ENCODE data around the gene TBL1XR1.
"Not testable (repeated sequence)": the region's sequence is repeated elsewhere in the genome, so short reads cannot be mapped to it uniquely, and the experiment has no call there.

TBL1XR1 gene

DNA sequence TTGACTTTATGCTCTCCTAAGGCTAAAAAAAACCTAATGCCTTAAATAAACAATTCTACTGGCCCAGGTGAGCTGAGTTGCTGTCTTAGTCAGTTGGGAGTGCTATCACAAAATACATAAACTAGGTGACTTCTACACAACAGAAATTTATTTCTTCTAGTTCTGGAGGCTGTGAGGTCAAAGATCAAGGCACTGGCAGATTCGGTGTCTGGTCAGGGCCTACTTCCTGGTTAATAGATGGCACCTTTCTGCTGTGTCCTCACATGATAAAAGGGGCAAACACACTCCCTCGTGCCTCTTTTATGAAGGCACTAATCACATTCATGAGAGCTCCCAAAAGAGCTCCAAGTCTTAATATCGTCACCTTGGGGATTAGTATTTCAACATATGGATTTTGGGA, 11.5 kb upstream of the TBL1XR1 start:
- no peak for DNase-seq (ENCODE audit: low read depth in 1 of 2, low spot score in 1 of 2)

- no peak for DNase-seq (ENCODE audit: low read depth in 1 of 2, low spot score in 1 of 2)
These were observed 10.9 kb upstream of the TBL1XR1 start for GRCh38 chr3:177208223-177208622.

GRCh38 chr3:177206936-177207335, 9.7 kb upstream of the TBL1XR1 start:
- no peak for DNase-seq (ENCODE audit: low read depth in 1 of 2, low spot score in 1 of 2)

- no peak for DNase-seq (ENCODE audit: low read depth in 1 of 2, low spot score in 1 of 2)
These were observed 6.6 kb upstream of the TBL1XR1 start for GRCh38 chr3:177203689-177204395.

- not testable (repeated sequence) for DNase-seq (ENCODE audit: low read depth in 1 of 2, low spot score in 1 of 2)
These were observed 5.7 kb upstream of the TBL1XR1 start for GRCh38 chr3:177203016-177203415.

DNA sequence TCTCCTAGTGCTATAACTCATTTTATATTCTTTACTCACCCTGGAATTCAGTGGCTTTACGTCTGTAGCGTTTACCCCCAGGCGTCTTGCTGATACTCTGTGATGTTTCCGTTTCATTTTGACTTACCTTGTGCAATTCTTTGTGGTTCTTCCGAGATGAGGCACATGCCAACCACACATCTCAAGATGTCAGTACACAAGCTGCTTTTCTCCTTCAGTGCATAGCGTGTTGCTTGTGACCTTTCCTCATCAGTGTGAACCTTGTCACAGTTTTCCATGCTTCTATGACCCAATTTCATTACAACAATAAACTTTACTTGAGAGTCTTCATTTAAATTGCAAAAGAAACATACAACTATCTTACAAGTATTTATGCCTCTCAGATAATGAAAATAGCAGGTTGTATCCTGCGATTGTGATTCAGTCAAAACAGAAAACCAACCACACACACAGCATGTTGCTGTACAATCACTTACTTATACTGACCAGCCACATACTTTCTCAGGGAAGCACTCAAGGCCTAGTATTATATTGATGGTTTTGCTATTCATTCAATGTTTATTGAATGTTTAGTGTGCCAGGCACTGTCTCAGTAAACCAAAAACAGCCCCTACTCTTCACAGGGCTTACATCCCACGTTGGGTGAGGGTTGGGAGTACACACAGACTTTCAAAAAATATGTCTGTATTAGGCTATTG, 4.6 kb upstream of the TBL1XR1 start:
- DNase-seq (ENCODE audit: low read depth in 1 of 2, low spot score in 1 of 2): peak in 1 of 2 donors; percentile 35

DNA sequence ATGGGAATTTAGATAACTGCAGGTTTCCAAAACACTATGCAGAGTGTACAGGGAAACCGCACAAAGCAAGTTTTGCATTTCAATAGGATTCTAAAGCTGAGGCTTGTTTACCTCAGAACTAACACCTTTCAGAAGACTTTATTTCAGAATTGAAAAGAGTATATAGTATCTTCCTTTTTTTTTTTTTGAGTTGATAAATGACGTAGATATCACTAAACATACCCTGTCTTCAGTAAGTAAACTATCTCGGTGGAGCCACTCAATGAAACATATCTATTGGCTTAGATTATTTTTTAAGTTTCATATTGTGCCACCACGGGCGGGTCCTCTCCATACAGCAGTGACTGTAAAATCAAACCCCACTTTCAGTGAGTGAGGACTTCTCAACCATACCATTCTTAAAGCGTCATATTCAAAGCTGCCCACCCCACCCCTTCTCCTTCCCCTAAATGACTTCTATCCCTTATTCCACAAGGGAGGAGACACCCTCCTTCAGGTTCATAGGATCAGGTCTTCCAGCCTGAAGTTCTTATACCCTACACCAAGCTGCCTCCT, 2.0 kb upstream of the TBL1XR1 start:
- no peak for DNase-seq (ENCODE audit: low read depth in 1 of 2, low spot score in 1 of 2)

DNA sequence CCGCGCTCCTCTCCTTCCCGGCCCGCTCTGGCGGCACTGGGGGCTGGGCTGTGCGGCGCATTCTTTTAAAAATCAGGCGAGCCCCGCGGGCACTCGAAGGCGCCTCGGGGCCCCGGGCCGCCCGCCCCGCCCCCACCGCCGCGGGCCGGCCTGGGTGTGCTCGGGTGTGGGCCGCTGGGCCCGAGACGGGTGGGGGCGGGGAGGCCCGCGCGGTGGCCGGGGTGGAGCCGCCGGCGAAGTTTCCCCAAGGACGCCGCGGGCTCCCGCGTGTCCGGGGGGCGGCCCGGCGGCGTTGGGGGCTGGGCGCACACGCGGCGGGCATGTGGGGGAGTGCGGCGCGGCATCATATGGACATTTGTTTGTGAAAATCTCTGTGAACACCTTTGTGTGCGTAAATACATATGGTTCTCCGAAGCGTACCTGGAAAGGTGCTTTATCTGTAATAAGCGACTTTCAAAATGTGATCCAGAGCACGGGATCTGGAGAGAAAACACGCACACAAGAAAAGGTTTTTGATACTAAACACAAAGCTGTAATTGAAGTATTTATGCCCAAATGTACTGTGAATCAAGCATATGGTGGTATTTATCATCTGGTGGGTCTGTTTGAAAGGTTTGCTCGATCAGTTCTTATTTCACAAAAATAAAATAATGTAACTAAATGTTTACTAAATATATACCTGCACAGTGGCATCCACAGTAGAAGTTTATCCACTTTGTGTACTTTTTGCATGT, 612 bp upstream of the TBL1XR1 start:
- DNase-seq (ENCODE audit: low read depth in 1 of 2, low spot score in 1 of 2): no peak

DNA sequence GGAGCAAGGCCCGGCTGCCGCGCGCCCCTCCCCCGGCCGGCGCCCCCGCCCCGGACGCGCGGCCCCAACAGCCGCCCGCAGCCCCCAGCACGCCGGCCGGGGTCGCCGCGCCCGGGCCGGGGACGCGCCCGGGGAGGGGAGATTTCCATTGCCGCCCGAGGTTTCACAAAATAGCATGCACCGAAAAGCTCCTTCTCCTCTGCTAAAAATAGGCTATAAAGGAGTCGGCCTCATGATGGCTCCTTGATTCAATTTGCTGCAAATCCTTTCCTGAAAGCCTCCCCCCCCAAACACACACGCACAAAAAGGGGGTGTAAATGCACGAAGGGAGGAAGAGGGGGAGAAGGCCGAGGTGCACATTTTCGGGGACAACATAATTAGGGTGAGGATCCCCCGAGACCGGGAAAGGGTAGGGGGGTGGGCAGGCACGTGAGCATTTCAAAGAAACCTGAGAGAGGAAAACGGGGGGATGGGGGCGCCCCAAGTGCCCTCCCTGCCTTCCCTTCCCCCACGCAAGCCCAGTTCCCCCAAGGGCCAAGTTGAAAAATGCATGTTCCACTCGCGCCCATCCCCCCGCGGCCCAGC, 734 bp downstream of the TBL1XR1 start:
- peak in 1 of 2 donors; percentile 27 for DNase-seq (ENCODE audit: low read depth in 1 of 2, low spot score in 1 of 2)

DNA sequence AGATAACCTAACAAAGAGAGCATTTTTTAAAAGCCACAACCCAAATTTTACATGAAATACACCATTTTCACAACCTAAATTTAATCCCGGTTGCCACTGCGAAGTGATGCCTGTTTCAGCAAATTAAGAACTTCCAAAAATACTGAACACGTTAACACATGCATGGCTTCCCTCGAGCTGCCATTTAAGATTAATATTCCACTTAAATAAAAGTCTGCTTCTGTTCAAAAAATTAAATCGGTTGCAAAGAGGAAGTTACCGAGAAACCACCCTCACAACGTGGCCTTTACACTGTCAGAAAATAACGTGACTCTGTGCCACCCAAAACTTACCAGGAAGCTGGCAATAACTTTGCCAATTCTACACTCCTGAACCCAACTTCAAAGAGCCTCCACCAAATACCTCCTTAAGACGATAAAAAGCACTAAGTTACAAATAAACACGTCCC, 1.2 kb downstream of the TBL1XR1 start:
- no peak for DNase-seq (ENCODE audit: low read depth in 1 of 2, low spot score in 1 of 2)

DNA sequence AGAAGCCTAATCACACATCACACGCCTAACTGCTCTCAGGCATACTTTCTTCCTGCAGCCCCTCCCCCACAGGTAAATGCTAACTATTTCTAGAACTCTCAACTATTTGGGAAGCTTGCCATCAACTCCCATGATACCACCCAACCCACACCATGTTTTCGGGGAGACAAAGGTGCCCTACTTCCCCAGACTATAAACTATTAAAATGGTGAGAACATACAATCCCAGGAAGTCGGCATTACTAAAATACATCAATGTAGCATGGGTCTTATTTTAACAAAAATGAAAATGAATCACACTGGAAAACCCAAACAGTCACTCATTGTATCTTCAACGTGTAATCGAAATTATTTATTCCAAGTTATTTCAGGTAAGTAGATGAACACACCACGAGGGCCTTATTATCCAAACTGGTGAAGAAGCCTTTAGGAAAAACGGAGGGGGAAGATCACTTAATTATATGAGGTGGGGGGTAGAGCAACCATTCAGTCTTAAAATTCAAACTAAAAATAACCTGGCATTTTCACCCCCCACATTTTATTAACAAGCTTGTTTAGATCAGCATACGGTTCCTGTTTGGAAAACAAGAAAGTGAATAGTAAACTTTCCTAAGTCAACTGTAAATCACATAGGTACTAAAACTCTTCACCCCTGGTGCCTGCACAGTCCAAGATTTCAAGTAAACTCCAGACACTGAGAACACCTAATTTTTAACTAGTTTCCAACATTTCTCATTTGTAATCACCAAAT, 1.9 kb downstream of the TBL1XR1 start:
- no peak for DNase-seq (ENCODE audit: low read depth in 1 of 2, low spot score in 1 of 2)

DNA sequence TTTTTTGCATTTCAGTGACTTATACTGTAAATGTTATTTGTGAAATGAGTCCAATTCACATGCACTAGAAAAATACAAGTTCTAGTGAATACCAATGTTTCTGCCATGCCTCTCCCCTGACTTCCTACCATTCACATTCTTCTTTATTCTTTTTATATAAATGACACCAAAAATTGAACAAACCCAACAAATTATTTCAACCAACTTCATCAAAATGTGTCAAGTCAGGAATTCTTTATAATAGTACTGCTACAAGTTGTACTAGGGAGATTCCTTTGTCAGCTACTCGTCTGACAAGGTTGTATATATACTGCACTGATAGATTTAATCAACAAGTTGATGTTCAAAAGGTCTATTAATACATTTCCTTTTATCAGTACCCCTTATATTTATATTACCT, 3.0 kb downstream of the TBL1XR1 start:
- DNase-seq (ENCODE audit: low read depth in 1 of 2, low spot score in 1 of 2): no peak

- DNase-seq (ENCODE audit: low read depth in 1 of 2, low spot score in 1 of 2): no peak
These were observed 3.5 kb downstream of the TBL1XR1 start for GRCh38 chr3:177193688-177194268.

GRCh38 chr3:177193275-177193674, 4.0 kb downstream of the TBL1XR1 start:
- not testable (repeated sequence) for DNase-seq (ENCODE audit: low read depth in 1 of 2, low spot score in 1 of 2)

DNA sequence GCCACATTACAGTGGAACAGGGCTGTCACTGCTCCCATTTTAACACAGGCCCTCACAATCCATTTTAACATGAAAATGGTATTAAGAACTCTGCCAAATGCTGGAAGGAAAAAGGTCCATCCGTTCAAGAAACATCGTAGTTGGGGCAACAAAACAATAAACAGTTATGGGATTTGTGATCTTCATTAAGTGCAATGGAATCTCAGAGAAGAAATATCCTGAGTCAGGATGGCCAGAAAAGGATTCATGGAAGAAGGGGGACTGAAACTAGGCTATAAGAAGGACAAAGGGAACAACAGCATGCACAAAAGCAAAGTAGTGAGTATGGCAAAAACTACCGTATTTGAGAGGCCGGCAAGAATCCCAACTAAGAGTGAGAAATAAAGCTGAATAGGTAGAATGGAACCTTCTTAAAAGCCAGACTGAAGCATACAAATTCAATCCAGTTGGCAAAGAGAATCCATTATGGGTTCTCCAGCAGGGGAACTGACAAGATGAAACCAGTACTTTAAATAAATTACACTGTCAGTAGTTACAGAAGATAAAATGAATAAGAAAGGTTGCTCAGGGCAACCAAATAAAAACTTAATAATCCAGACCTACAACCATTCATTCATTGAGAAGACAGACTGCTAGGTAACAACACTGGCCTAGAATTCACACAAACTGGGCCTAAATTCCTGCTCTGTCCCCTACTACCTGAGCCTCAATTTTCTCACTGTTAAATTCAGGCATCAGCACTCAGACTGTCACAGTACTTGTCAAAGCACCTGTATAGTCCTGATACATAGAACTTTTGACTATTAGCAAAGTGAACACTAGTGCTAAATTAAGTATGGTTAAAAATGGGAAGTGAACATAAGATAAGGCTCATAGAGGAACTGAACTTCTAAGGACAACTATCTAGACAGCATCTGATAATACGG, 6.3 kb downstream of the TBL1XR1 start:
- DNase-seq (ENCODE audit: low read depth in 1 of 2, low spot score in 1 of 2): no peak

DNA sequence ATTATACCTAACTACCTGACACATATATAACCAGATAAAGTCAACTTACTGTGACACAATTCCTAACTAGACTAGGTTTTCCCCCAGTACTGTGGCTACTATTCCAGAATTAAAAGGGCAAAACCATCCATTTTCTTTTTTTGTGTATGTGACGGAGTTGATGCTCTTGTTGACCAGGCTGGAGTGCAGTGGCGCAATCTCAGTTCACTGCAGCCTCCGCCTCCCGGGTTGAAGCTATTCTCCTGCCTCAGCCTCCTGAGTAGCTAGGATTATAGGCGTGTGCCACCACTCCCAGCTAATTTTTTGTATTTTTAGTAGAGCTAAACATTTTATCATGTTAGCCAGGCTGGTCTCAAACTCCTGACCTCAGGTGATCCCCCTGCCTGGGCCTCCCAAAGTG, 7.1 kb downstream of the TBL1XR1 start:
- not testable (repeated sequence) for DNase-seq (ENCODE audit: low read depth in 1 of 2, low spot score in 1 of 2)

GRCh38 chr3:177188325-177188724, 9.0 kb downstream of the TBL1XR1 start:
- not testable (repeated sequence) for DNase-seq (ENCODE audit: low read depth in 1 of 2, low spot score in 1 of 2)

- no peak for DNase-seq (ENCODE audit: low read depth in 1 of 2, low spot score in 1 of 2)
These were observed 11.0 kb downstream of the TBL1XR1 start for GRCh38 chr3:177186306-177186705.

- DNase-seq (ENCODE audit: low read depth in 1 of 2, low spot score in 1 of 2): no peak
These were observed 12.2 kb downstream of the TBL1XR1 start for GRCh38 chr3:177185035-177185574.

All from activated T-helper 1 cell treated with anti-CD3 and anti-CD28 coated beads, Interleukin-2, amount 50 U/mL, for 16 hours (primary cell).